Measurements from ENCODE around the gene SLC6A8.

DNA sequence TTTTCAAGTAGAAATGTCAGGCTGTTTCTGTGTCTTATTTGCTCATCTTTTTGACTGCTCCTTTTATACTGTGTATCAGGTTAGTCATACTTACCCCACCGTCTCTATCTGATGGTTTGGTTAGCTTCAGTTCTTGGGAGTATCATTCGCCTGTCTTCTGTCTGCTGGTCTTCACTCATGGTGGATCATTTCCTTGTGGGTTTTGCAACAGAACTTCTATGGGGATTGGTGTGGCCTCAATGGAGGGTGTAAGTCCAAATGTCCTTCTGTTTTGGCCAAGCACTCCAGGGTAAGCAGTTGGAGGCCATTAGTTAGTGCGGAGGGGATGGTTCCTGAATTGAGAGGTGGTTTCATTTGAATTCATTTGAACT lies 44.1 kb downstream of the SLC6A8 start:
- TF ChIP-seq, protein P1, sequence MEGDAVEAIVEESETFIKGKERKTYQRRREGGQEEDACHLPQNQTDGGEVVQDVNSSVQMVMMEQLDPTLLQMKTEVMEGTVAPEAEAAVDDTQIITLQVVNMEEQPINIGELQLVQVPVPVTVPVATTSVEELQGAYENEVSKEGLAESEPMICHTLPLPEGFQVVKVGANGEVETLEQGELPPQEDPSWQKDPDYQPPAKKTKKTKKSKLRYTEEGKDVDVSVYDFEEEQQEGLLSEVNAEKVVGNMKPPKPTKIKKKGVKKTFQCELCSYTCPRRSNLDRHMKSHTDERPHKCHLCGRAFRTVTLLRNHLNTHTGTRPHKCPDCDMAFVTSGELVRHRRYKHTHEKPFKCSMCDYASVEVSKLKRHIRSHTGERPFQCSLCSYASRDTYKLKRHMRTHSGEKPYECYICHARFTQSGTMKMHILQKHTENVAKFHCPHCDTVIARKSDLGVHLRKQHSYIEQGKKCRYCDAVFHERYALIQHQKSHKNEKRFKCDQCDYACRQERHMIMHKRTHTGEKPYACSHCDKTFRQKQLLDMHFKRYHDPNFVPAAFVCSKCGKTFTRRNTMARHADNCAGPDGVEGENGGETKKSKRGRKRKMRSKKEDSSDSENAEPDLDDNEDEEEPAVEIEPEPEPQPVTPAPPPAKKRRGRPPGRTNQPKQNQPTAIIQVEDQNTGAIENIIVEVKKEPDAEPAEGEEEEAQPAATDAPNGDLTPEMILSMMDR (IDR thresholded peaks at IDR 0.05) = no peak
- TF ChIP-seq EZH2 (IDR thresholded peaks at IDR 0.05; ENCODE audit: borderline replicate concordance, insufficient read depth, low read depth, low read length, poor library complexity, severe bottlenecking) = no peak

Measured in B cell (primary cell).